Activated CD4-positive, alpha-beta T cell treated with anti-CD3 and anti-CD28 coated beads, Interleukin-2, amount 50 U/mL, for 24 hours (primary cell): ENCODE results near the gene GCK.

Source experiments
- DNase-seq, 2 donors: peaks; one replicate each; pipeline ENCODE4 v3.0.0-alpha.2; 2020; ENCODE audit warnings: low read depth in 1 of 2, low spot score in 1 of 2

The GCK gene

GRCh38 chr7:44189286-44189992 is at the start of gene GCK:
Gene GCK (minus strand): TSS chr7:44189439. CDS start chr7:44188953, 486 bp downstream.
- no peak for DNase-seq

- no peak for DNase-seq
Measured at GRCh38 chr7:44238116-44238695, 49.0 kb upstream of the GCK start.

- no peak for DNase-seq
Measured at GRCh38 chr7:44237696-44238095, 48.5 kb upstream of the GCK start.

GRCh38 chr7:44236333-44236728 is 47.1 kb upstream of the GCK start:
- no peak for DNase-seq

- no peak for DNase-seq
Measured at GRCh38 chr7:44235582-44236332, 46.5 kb upstream of the GCK start.

- DNase-seq = no peak
Measured at GRCh38 chr7:44235066-44235465, 45.8 kb upstream of the GCK start.

GRCh38 chr7:44232901-44233715 is 43.9 kb upstream of the GCK start:
- no peak for DNase-seq

- no peak for DNase-seq
Measured at GRCh38 chr7:44232396-44232795, 43.2 kb upstream of the GCK start.

GRCh38 chr7:44231088-44231487 is 41.8 kb upstream of the GCK start:
- no peak for DNase-seq

GRCh38 chr7:44230286-44230685 is 41.0 kb upstream of the GCK start:
- no peak for DNase-seq

- no peak for DNase-seq
Measured at GRCh38 chr7:44229546-44230105, 40.4 kb upstream of the GCK start.

GRCh38 chr7:44228571-44229350 is 39.5 kb upstream of the GCK start:
- no peak for DNase-seq

GRCh38 chr7:44227911-44228310 is 38.7 kb upstream of the GCK start:
- DNase-seq = no peak

- DNase-seq = no peak
Measured at GRCh38 chr7:44226396-44226753, 37.1 kb upstream of the GCK start.

GRCh38 chr7:44225566-44226395 is 36.5 kb upstream of the GCK start:
- no peak for DNase-seq

GRCh38 chr7:44224974-44225565 is 35.8 kb upstream of the GCK start:
- no peak for DNase-seq

GRCh38 chr7:44224080-44224973 is 35.1 kb upstream of the GCK start:
- no peak for DNase-seq
